Karpas-422 (cell line): ENCODE results near the gene IL1R2. TPM values are rescaled to one million over a fixed set of nuclear protein-coding genes. Genes with fewer than 3 reads are reported as not detected.

Experiments used
- DNase-seq: peaks from one replicate; pipeline ENCODE4 v3.0.0-alpha.2; 2015
- H2AFZ ChIP-seq: fragments of 200-600 bp; sonication (generic); 2 replicates; pipeline ENCODE4 v1.6.1; 2014; ENCODE audit warnings: antibody characterized with exemption, low read length, mixed read lengths
- H3K27ac ChIP-seq: fragments of 200-600 bp; sonication (generic); 2 replicates; pipeline ENCODE4 v1.5.1; 2014; ENCODE audit warnings: mild to moderate bottlenecking, low read length, moderate library complexity
- H3K27me3 ChIP-seq: fragments of 200-600 bp; sonication (generic); 2 replicates; pipeline ENCODE4 v1.6.1; 2014; ENCODE audit warnings: low read length, mixed read lengths
- H3K36me3 ChIP-seq: fragments of 200-600 bp; sonication (generic); 2 replicates; pipeline ENCODE4 v1.6.1; 2014; ENCODE audit warnings: low read length, mixed read lengths; ENCODE audit not compliant: insufficient read depth
- H3K4me1 ChIP-seq: fragments of 200-600 bp; sonication (generic); 2 replicates; pipeline ENCODE4 v1.6.1; 2014; ENCODE audit warnings: mild to moderate bottlenecking, low read length, mixed read lengths
- H3K4me2 ChIP-seq: fragments of 200-600 bp; sonication (generic); 2 replicates; pipeline ENCODE4 v1.6.1; 2014; ENCODE audit warnings: low read length, low read depth, mild to moderate bottlenecking; ENCODE audit not compliant: poor library complexity, severe bottlenecking
- H3K4me3 ChIP-seq: fragments of 200-600 bp; sonication (generic); 2 replicates; pipeline ENCODE4 v1.5.1; 2014; ENCODE audit warnings: mild to moderate bottlenecking, antibody characterized with exemption, low read length, mixed read lengths
- H3K79me2 ChIP-seq: fragments of 200-600 bp; sonication (generic); 2 replicates; pipeline ENCODE4 v1.6.1; 2014; ENCODE audit warnings: mild to moderate bottlenecking, low read length, mixed read lengths
- H3K9ac ChIP-seq: fragments of 200-600 bp; sonication (generic); 2 replicates; pipeline ENCODE4 v1.6.0; 2014; ENCODE audit warnings: low read length
- H3K9me2 ChIP-seq: fragments of 200-600 bp; sonication (generic), shearing (Covaris generic); replicated peaks from 2 replicates; pipeline ENCODE4 v1.6.0; 2014; ENCODE audit warnings: mild to moderate bottlenecking, low read length, moderate library complexity; ENCODE audit not compliant: insufficient read depth
- H3K9me3 ChIP-seq: fragments of 300-700, 200-600 bp; sonication (generic); 2 replicates; pipeline ENCODE4 v1.6.1; 2014; ENCODE audit warnings: low read length, mixed read lengths
- H4K20me1 ChIP-seq: fragments of 200-600 bp; sonication (generic); 2 replicates; pipeline ENCODE4 v1.6.1; 2014; ENCODE audit warnings: mild to moderate bottlenecking, antibody characterized with exemption, low read length, low read depth; ENCODE audit not compliant: insufficient read depth
- total RNA-seq: library from RNA; depleted of rRNA; stranded (reverse); fragments of >200 nt; shearing (Covaris generic); gene quantifications from 2 replicates; pipeline ENCODE4 v1.2.3, GENCODE V29; 2014; ENCODE audit warnings: low replicate concordance

IL1R2 gene
- total RNA-seq, 1 experiment from 2014 or later, result not detected

- H3K4me3 ChIP-seq, result no peak overlapping the region
- H3K27ac ChIP-seq, result no peak overlapping the region
- H3K27me3 ChIP-seq, result no peaks in the 10 kb centered on the region
- DNase-seq, result no peak
- no peak overlapping the region for H3K4me2 ChIP-seq
- H3K9ac ChIP-seq, result no peak overlapping the region
- H3K9me2 ChIP-seq, result no peaks in the 10 kb centered on the region
- no peaks in the 10 kb centered on the region for H3K79me2 ChIP-seq
- H3K36me3 ChIP-seq, result no peaks in the 10 kb centered on the region
- H4K20me1 ChIP-seq, result no peaks in the 10 kb centered on the region
- H3K4me1 ChIP-seq, result no peaks in the 10 kb centered on the region
- no peaks in the 10 kb centered on the region for H3K9me3 ChIP-seq
- no peak overlapping the region for H2AFZ ChIP-seq
These were observed 12.8 kb downstream of the IL1R2 start for GRCh38 chr2:102004581-102004980.

DNA sequence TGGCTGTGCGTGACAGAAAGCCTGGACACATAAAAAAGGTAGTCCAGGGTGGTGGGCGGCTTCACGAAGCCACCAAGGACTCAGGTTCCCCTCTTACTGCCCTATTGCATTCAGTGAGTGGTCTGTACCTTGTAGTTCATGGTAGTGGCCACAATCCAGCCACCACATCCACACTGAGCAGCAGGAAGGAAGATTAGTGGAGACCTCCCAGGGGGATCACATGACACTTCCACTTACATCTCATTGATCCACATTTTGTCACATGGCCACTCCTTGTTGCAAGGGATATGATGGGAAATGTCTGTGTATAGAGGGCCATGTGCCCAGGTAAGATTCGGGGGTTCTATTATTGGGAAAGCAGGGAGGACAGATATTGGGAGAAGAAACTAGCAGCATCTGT, 13.7 kb downstream of the IL1R2 start:
- H3K9me3 ChIP-seq, result no peaks in the 10 kb centered on the region

GRCh38 chr2:102005989-102006885, 14.5 kb downstream of the IL1R2 start:
- H3K36me3 ChIP-seq, result no peaks in the 10 kb centered on the region
- no peaks in the 10 kb centered on the region for H3K9me2 ChIP-seq
- no peak overlapping the region for H2AFZ ChIP-seq
- H3K79me2 ChIP-seq, result no peaks in the 10 kb centered on the region
- no peak overlapping the region for H3K4me2 ChIP-seq
- no peaks in the 10 kb centered on the region for H3K27me3 ChIP-seq
- no peaks in the 10 kb centered on the region for H3K4me1 ChIP-seq
- no peaks in the 10 kb centered on the region for H4K20me1 ChIP-seq
- DNase-seq, result peak; percentile 78
- H3K9ac ChIP-seq, result no peak overlapping the region
- H3K4me3 ChIP-seq, result no peak overlapping the region
- no peak overlapping the region for H3K27ac ChIP-seq
- no peaks in the 10 kb centered on the region for H3K9me3 ChIP-seq

More for the DNA sequence above, 13.7 kb downstream of the IL1R2 start:
- no peak overlapping the region for H3K27ac ChIP-seq
- H3K9me2 ChIP-seq, result no peaks in the 10 kb centered on the region
- no peak overlapping the region for H3K4me3 ChIP-seq
- H4K20me1 ChIP-seq, result no peaks in the 10 kb centered on the region
- H3K9ac ChIP-seq, result no peak overlapping the region
- H3K4me1 ChIP-seq, result no peaks in the 10 kb centered on the region
- H3K4me2 ChIP-seq, result no peak overlapping the region
- H3K27me3 ChIP-seq, result no peaks in the 10 kb centered on the region
- no peaks in the 10 kb centered on the region for H3K36me3 ChIP-seq
- H3K79me2 ChIP-seq, result no peaks in the 10 kb centered on the region
- DNase-seq, result no peak
- H2AFZ ChIP-seq, result no peak overlapping the region

DNA sequence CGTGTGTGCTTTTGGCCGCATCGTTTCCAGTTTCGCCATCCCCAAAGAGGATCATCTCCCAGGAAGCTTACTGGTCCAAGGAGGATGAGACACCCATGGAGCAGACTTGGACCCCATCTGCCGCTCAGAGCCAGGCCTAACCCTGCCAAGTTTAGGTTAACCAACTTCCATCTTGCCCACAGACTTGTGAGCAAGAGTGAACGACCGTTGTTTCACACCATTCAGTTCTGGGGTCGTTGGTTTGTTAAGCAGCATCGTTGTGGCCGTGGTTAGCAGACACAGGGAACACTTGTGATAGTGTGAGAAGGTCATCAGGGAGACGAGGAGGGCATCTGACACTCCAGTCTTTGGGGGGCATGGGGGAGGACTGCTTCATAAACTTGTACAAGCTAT, 15.1 kb downstream of the IL1R2 start:
- Histone ChIP-seq H3K4me1 (no peaks in the 10 kb centered on the region), H3K36me3 (no peaks in the 10 kb centered on the region), H4K20me1 (no peaks in the 10 kb centered on the region), H3K9ac (no peak overlapping the region), H3K9me3 (no peaks in the 10 kb centered on the region), H3K27me3 (no peaks in the 10 kb centered on the region), H3K9me2 (no peaks in the 10 kb centered on the region), H2AFZ (no peak overlapping the region), H3K4me2 (no peak overlapping the region), H3K4me3 (no peak overlapping the region), H3K79me2 (no peaks in the 10 kb centered on the region), H3K27ac (no peak overlapping the region)
- no peak for DNase-seq

DNA sequence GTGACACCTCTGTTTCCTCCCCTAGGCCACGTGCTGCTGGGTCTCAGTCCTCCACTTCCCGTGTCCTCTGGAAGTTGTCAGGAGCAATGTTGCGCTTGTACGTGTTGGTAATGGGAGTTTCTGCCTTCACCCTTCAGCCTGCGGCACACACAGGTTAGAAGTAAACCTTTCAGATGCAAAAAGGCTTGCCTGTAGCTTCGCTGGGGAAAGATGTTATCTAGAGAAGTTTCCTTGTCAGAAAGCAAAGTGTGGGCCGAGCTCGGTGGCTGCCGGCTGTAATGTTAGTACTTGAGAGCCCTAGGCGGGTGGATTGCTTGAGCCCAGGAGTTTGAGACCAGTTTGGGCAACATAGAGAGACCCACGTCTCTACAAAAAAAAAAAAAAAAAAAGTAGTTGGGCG, 16.7 kb downstream of the IL1R2 start:
- Histone ChIP-seq H3K27ac (no peak overlapping the region), H3K9me2 (no peaks in the 10 kb centered on the region), H3K36me3 (no peaks in the 10 kb centered on the region), H3K4me3 (no peak overlapping the region), H3K4me1 (no peaks in the 10 kb centered on the region), H3K27me3 (no peaks in the 10 kb centered on the region), H3K9me3 (no peaks in the 10 kb centered on the region), H2AFZ (no peak overlapping the region), H4K20me1 (no peaks in the 10 kb centered on the region), H3K4me2 (no peak overlapping the region), H3K9ac (no peak overlapping the region), H3K79me2 (no peaks in the 10 kb centered on the region)
- no peak for DNase-seq

DNA sequence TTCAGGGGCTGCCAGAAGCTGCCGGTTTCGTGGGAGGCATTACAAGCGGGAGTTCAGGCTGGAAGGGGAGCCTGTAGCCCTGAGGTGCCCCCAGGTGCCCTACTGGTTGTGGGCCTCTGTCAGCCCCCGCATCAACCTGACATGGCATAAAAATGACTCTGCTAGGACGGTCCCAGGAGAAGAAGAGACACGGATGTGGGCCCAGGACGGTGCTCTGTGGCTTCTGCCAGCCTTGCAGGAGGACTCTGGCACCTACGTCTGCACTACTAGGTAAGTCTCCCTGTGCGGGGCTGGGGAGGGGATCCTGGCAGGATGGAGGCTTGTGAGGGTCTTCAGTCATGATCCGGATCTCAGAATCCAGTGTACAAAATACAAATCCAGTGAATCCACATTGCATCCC, 17.8 kb downstream of the IL1R2 start:
- no peak overlapping the region for H3K4me2 ChIP-seq
- DNase-seq, result no peak
- H3K36me3 ChIP-seq, result no peaks in the 10 kb centered on the region
- H3K27ac ChIP-seq, result no peak overlapping the region
- H3K9ac ChIP-seq, result no peak overlapping the region
- H3K9me2 ChIP-seq, result no peaks in the 10 kb centered on the region
- H3K4me3 ChIP-seq, result no peak overlapping the region
- H3K27me3 ChIP-seq, result no peaks in the 10 kb centered on the region
- no peaks in the 10 kb centered on the region for H3K4me1 ChIP-seq
- H3K79me2 ChIP-seq, result no peaks in the 10 kb centered on the region
- H3K9me3 ChIP-seq, result no peaks in the 10 kb centered on the region
- no peak overlapping the region for H2AFZ ChIP-seq
- H4K20me1 ChIP-seq, result no peaks in the 10 kb centered on the region

- Histone ChIP-seq H3K4me1 (no peaks in the 10 kb centered on the region), H3K4me3 (no peak overlapping the region), H2AFZ (no peak overlapping the region), H4K20me1 (no peaks in the 10 kb centered on the region), H3K9me2 (no peaks in the 10 kb centered on the region), H3K9me3 (no peaks in the 10 kb centered on the region), H3K79me2 (no peaks in the 10 kb centered on the region), H3K27ac (no peak overlapping the region), H3K27me3 (no peaks in the 10 kb centered on the region), H3K36me3 (no peaks in the 10 kb centered on the region), H3K9ac (no peak overlapping the region), H3K4me2 (no peak overlapping the region)
- DNase-seq, result no peak
These were observed 19.1 kb downstream of the IL1R2 start for GRCh38 chr2:102010902-102011301.

DNA sequence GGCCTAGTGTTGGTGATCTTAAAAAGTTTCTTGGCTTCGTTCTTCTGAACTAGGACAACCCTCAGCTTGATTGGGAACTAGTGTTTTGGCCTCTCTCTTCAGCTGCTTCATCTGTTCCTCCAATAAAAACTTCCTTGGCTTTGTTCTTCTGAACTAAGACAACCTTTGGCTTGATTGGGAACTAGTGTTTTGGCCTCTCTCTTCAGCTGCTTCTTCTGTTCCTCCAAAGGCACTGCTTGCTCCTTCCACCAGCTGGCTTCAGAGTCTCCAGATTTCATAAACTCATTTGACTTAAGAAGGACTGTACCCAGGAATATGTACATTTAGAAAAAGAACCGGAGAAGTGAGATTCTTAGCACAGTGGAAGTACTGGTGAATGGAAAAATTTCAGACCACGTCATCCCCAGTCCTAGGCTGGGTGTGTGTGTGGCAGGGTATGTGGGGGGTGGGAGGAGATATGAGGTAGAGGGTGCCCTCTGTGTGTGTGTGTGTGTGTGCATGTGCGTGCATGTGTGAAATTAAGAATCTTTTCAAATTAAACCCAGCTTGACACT, 20.4 kb downstream of the IL1R2 start:
- Histone ChIP-seq H2AFZ (no peak overlapping the region), H3K4me2 (no peak overlapping the region), H3K4me1 (no peaks in the 10 kb centered on the region), H4K20me1 (no peaks in the 10 kb centered on the region), H3K9me2 (no peaks in the 10 kb centered on the region), H3K79me2 (no peaks in the 10 kb centered on the region), H3K9me3 (no peaks in the 10 kb centered on the region), H3K9ac (no peak overlapping the region), H3K27me3 (no peaks in the 10 kb centered on the region), H3K27ac (no peak overlapping the region), H3K36me3 (no peaks in the 10 kb centered on the region), H3K4me3 (no peak overlapping the region)
- DNase-seq, result no peak
